IPS-11a (cell line): ENCODE results near the gene TWSG1.
"Not testable (repeated sequence)": the region's sequence is repeated elsewhere in the genome, so short reads cannot be mapped to it uniquely, and the experiment has no call there.

Experiments
- H3K4me3 ChIP-seq: one replicate; pipeline ENCODE4 v1.5.1; 2013; ENCODE audit warnings: low read depth, low read length, control low read depth

The TWSG1 gene

GRCh38 chr18:9386879-9387278 lies 52.3 kb downstream of the TWSG1 start:
- H3K4me3 ChIP-seq: no peak overlapping the region

GRCh38 chr18:9387891-9388290 lies 53.3 kb downstream of the TWSG1 start:
- no peak overlapping the region for H3K4me3 ChIP-seq

GRCh38 chr18:9389706-9390105 lies 55.1 kb downstream of the TWSG1 start:
- H3K4me3 ChIP-seq: no peak overlapping the region

- H3K4me3 ChIP-seq: no peak overlapping the region
Observed at GRCh38 chr18:9392726-9393125, 58.2 kb downstream of the TWSG1 start.

- H3K4me3 ChIP-seq: no peak overlapping the region
Observed at GRCh38 chr18:9394046-9394445, 59.5 kb downstream of the TWSG1 start.

- no peak overlapping the region for H3K4me3 ChIP-seq
Observed at GRCh38 chr18:9400197-9400596, 65.6 kb downstream of the TWSG1 start.

- no peak overlapping the region for H3K4me3 ChIP-seq
Observed at GRCh38 chr18:9401176-9401575, 66.6 kb downstream of the TWSG1 start.

GRCh38 chr18:9402358-9403007 lies 67.9 kb downstream of the TWSG1 start:
- H3K4me3 ChIP-seq: not testable (repeated sequence)

- no peak overlapping the region for H3K4me3 ChIP-seq
Observed at GRCh38 chr18:9403795-9404564, 69.4 kb downstream of the TWSG1 start.

- no peak overlapping the region for H3K4me3 ChIP-seq
Observed at GRCh38 chr18:9404565-9405060, 70.0 kb downstream of the TWSG1 start.

GRCh38 chr18:9405130-9405529 lies 70.6 kb downstream of the TWSG1 start:
- no peak overlapping the region for H3K4me3 ChIP-seq

GRCh38 chr18:9405977-9406376 lies 71.4 kb downstream of the TWSG1 start:
- no peak overlapping the region for H3K4me3 ChIP-seq

- no peak overlapping the region for H3K4me3 ChIP-seq
Observed at GRCh38 chr18:9410515-9410914, 75.9 kb downstream of the TWSG1 start.

- no peak overlapping the region for H3K4me3 ChIP-seq
Observed at GRCh38 chr18:9413576-9413975, 79.0 kb downstream of the TWSG1 start.

- no peak overlapping the region for H3K4me3 ChIP-seq
Observed at GRCh38 chr18:9416563-9417072, 82.0 kb downstream of the TWSG1 start.

GRCh38 chr18:9417073-9417851 lies 82.7 kb downstream of the TWSG1 start:
- no peak overlapping the region for H3K4me3 ChIP-seq

GRCh38 chr18:9418047-9418690 lies 83.6 kb downstream of the TWSG1 start:
- H3K4me3 ChIP-seq: no peak overlapping the region

- H3K4me3 ChIP-seq: no peak overlapping the region
Observed at GRCh38 chr18:9419956-9420631, 85.5 kb downstream of the TWSG1 start.

- H3K4me3 ChIP-seq: no peak overlapping the region
Observed at GRCh38 chr18:9421096-9421900, 86.7 kb downstream of the TWSG1 start.
